SK-N-SH (cell line): ENCODE data around the gene SNAP23. TPM values are rescaled to one million over a fixed set of nuclear protein-coding genes. Genes with fewer than 3 reads are reported as not detected.

Experiments
- ELF1 ChIP-seq: IDR thresholded peaks from 2 replicates; pipeline ENCODE4 v1.4.0; 2012
- MEF2A ChIP-seq: IDR thresholded peaks from 2 replicates; pipeline ENCODE4 v1.4.0; 2012; ENCODE audit warnings: low read depth, borderline replicate concordance
- MXI1 ChIP-seq: IDR thresholded peaks from 2 replicates; pipeline ENCODE4 v1.6.1; 2012; ENCODE audit warnings: mild to moderate bottlenecking, low read depth, low read length, improper control_type of control experiment
- NFIC ChIP-seq: IDR thresholded peaks from 2 replicates; pipeline ENCODE4 v1.4.0; 2012; ENCODE audit warnings: borderline replicate concordance
- POLR2AphosphoS5 ChIP-seq: IDR thresholded peaks from 2 replicates; pipeline ENCODE4 v1.6.1; 2012; ENCODE audit warnings: low read depth, low read length
- RCOR1 ChIP-seq: fragments of 150-350 bp; IDR thresholded peaks from 2 replicates; pipeline ENCODE4 v1.6.1; 2017; ENCODE audit warnings: antibody characterized with exemption, low read length
- RFX5 ChIP-seq: IDR thresholded peaks from 2 replicates; pipeline ENCODE4 v1.6.1; 2012; ENCODE audit warnings: mild to moderate bottlenecking, improper control_type of control experiment, low read length
- TAF1 ChIP-seq: IDR thresholded peaks from 2 replicates; pipeline ENCODE4 v1.6.1; 2012; ENCODE audit warnings: low read depth, mild to moderate bottlenecking, low read length, moderate library complexity, borderline replicate concordance
- TCF12 ChIP-seq: IDR thresholded peaks from 2 replicates; pipeline ENCODE4 v1.4.0; 2012
- TEAD4 ChIP-seq: IDR thresholded peaks from 2 replicates; pipeline ENCODE4 v1.4.0; 2012; ENCODE audit warnings: mild to moderate bottlenecking, borderline replicate concordance; ENCODE audit not compliant: insufficient read depth
- polyA plus RNA-seq, 3 experiments: library from polyadenylated mRNA; depleted of rRNA; stranded (reverse); fragments of >200 nt; gene quantifications; 2 replicates each; pipeline ENCODE4 v1.2.3, GENCODE V29; 2012
- TF ChIP-seq, protein P1 (sequence below): fragments of 150-350 bp; IDR thresholded peaks from 2 replicates; pipeline ENCODE4 v1.6.1; 2017; ENCODE audit warnings: antibody characterized with exemption, low read length, low read depth, borderline replicate concordance
- TF ChIP-seq, protein P2 (sequence below): IDR thresholded peaks from 2 replicates; pipeline ENCODE4; 2012
- TF ChIP-seq, protein P3 (sequence below): IDR thresholded peaks from 2 replicates; pipeline ENCODE4 v1.4.0; 2012; ENCODE audit warnings: low read depth, borderline replicate concordance

The SNAP23 gene
- polyA plus RNA-seq, 1 of the 3 experiments (the other 2 are of a cell fraction) = 39.2 TPM

DNA sequence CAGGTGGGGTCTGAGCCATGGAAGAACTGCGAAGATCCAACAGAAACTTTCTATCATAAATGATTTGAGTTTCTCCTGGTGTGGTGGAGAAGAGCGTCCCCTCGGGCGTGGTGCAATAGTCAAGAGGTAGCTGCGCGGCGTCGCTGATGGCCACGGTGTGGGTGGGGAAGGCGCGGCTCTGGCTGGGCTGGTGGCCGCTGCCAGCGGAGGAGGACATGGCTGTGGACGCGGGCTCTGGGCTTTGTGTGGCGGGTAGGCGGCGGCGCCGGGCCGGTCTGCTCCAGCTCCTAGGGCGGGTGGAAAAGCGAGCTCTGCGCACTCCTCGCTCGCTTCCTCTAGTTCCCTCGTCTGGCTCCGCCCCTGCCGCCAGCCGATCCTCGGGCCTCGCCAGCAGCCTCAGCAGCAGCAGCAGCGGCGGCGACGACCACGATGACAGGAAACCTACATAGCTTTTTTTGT, 85.9 kb downstream of the SNAP23 start (continued):
- TF ChIP-seq, protein P1, sequence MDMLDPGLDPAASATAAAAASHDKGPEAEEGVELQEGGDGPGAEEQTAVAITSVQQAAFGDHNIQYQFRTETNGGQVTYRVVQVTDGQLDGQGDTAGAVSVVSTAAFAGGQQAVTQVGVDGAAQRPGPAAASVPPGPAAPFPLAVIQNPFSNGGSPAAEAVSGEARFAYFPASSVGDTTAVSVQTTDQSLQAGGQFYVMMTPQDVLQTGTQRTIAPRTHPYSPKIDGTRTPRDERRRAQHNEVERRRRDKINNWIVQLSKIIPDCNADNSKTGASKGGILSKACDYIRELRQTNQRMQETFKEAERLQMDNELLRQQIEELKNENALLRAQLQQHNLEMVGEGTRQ = no peak
- TF ChIP-seq POLR2AphosphoS5 = 0 out of 2 replicates have a peak, but pooled peaks have one; percentile 27
- TF ChIP-seq MEF2A = no peak
- TF ChIP-seq RFX5 = no peak
- no peak for TF ChIP-seq TCF12
- no peak for TF ChIP-seq NFIC
- TF ChIP-seq, protein P2, sequence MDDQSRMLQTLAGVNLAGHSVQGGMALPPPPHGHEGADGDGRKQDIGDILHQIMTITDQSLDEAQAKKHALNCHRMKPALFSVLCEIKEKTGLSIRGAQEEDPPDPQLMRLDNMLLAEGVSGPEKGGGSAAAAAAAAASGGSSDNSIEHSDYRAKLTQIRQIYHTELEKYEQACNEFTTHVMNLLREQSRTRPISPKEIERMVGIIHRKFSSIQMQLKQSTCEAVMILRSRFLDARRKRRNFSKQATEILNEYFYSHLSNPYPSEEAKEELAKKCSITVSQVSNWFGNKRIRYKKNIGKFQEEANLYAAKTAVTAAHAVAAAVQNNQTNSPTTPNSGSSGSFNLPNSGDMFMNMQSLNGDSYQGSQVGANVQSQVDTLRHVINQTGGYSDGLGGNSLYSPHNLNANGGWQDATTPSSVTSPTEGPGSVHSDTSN = no peak
- peak; percentile 34; the same call in 1 of the 2 replicates for TF ChIP-seq MXI1
- no peak for TF ChIP-seq ELF1
- peak; percentile 36; the same call in 1 of the 2 replicates for TF ChIP-seq TAF1
- TF ChIP-seq, protein P3, sequence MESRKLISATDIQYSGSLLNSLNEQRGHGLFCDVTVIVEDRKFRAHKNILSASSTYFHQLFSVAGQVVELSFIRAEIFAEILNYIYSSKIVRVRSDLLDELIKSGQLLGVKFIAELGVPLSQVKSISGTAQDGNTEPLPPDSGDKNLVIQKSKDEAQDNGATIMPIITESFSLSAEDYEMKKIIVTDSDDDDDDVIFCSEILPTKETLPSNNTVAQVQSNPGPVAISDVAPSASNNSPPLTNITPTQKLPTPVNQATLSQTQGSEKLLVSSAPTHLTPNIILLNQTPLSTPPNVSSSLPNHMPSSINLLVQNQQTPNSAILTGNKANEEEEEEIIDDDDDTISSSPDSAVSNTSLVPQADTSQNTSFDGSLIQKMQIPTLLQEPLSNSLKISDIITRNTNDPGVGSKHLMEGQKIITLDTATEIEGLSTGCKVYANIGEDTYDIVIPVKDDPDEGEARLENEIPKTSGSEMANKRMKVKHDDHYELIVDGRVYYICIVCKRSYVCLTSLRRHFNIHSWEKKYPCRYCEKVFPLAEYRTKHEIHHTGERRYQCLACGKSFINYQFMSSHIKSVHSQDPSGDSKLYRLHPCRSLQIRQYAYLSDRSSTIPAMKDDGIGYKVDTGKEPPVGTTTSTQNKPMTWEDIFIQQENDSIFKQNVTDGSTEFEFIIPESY = no peak
- TF ChIP-seq RCOR1 = peak; percentile 59; the same call in 1 of the 2 replicates
- TF ChIP-seq TEAD4 = no peak

Other genes starting within 250 kb of the SNAP23 start
- 6.8 and 10.3 TPM in 2 replicates for gene GANC, start 222.4 kb upstream of the SNAP23 start, polyA plus RNA-seq (2012; rRNA removed)
- 20.8 and 23.2 TPM in 2 replicates for gene TMEM87A, start 222.2 kb upstream of the SNAP23 start, polyA plus RNA-seq (2012; rRNA removed)
- 1.8 and 1.9 TPM in 2 replicates for gene CAPN3, start 136.1 kb upstream of the SNAP23 start, polyA plus RNA-seq (2012; rRNA removed)
- 8.9 and 12.9 TPM in 2 replicates for gene ZNF106, start 4.5 kb upstream of the SNAP23 start, polyA plus RNA-seq (2012; rRNA removed)
- gene LRRC57, start 53.2 kb downstream of the SNAP23 start, polyA plus RNA-seq (2012; rRNA removed) = 6.4 and 8.9 TPM in 2 replicates
- 9.4 and 11.3 TPM in 2 replicates for gene HAUS2, start 53.2 kb downstream of the SNAP23 start, polyA plus RNA-seq (2012; rRNA removed)
- 2.1 and 2.3 TPM in 2 replicates for gene STARD9, start 80.0 kb downstream of the SNAP23 start, polyA plus RNA-seq (2012; rRNA removed)
- gene CDAN1, start 241.5 kb downstream of the SNAP23 start, polyA plus RNA-seq (2012; rRNA removed) = 6.2 and 9.7 TPM in 2 replicates